ENCODE results near the gene MMP25.

MMP25 gene

DNA sequence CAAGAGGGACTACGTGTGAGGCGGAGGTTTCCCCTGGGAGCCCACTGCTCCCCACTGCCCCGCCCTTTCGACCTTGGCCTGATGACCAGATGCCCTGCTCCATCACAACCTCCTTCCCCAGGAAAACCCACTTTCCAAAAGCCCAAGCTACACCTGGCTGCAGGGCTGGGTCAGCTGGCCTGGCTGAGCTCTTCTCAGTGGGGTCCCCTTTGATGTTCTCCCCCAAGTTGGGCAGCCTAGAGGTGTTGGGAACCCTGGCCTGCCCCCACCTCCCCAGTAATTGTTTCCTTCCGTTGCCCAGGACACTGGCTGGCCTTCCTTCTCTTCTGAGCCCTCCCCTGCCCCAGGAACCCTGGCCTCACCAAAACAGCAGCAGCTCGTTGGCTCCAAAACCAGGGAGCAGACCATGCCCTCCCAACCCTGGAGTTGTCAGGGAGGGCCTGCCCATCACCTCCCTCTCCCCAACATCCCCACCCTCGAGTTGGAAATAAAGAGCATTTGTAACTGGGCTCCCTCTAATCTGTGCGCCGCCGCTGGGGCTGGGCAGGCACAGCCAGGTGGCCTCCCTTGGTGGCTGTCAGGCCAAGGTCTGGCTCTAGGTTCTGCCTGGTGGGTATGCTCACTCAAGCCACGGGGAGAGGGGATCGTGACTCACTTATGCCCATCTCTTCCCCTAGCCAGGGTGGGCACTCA is 32.2 kb upstream of the MMP25 start:
- TF ChIP-seq, protein P1, sequence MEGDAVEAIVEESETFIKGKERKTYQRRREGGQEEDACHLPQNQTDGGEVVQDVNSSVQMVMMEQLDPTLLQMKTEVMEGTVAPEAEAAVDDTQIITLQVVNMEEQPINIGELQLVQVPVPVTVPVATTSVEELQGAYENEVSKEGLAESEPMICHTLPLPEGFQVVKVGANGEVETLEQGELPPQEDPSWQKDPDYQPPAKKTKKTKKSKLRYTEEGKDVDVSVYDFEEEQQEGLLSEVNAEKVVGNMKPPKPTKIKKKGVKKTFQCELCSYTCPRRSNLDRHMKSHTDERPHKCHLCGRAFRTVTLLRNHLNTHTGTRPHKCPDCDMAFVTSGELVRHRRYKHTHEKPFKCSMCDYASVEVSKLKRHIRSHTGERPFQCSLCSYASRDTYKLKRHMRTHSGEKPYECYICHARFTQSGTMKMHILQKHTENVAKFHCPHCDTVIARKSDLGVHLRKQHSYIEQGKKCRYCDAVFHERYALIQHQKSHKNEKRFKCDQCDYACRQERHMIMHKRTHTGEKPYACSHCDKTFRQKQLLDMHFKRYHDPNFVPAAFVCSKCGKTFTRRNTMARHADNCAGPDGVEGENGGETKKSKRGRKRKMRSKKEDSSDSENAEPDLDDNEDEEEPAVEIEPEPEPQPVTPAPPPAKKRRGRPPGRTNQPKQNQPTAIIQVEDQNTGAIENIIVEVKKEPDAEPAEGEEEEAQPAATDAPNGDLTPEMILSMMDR (IDR thresholded peaks at IDR 0.05; ENCODE audit: control extremely low read depth, extremely low read depth, low read depth, missing control alignments), result no peak
- CTCF ChIA-PET, result interaction anchor here (1.1 to 1.4 kb wide), 2 partner anchors 12 to 14 kb away, joined by 3 to 4 read pairs; no protein-coding TSS in a partner anchor
- POLR2A ChIA-PET, result no interaction called here
- no peak for DNase-seq (ENCODE audit: extremely low spot score)

DNA sequence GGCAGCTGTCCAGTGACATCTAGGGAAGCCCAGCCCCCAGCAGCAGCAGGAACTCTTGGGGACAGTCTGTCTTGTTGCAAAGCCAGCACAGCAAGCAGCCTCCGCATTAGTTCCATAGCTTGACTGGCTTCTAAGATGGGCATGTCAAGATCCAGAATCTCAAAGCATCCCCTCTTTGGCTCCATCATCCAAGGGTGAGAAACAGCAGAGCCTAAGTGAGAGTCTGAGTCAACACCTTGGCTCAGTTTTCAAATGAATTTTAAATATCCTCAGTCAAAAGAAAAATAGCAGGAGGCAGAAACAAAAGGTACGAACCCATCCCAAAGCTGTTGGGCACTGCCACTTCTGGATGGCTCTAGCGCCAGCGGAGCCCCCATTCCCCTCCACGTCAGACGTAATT is 31.4 kb upstream of the MMP25 start:
- TF ChIP-seq, protein P1 (IDR thresholded peaks at IDR 0.05; ENCODE audit: control extremely low read depth, extremely low read depth, low read depth, missing control alignments), result no peak
- CTCF ChIA-PET, result interaction anchor here (1.1 to 1.4 kb wide), 2 partner anchors 13 kb away, joined by 3 to 4 read pairs; no protein-coding TSS in a partner anchor
- no peak for DNase-seq (ENCODE audit: extremely low spot score)
- POLR2A ChIA-PET, result no interaction called here

GRCh38 chr16:3015865-3016521 is 30.4 kb upstream of the MMP25 start:
- no peak for DNase-seq (ENCODE audit: extremely low spot score)
- POLR2A ChIA-PET, result no interaction called here
- CTCF ChIA-PET, result no interaction called here
- TF ChIP-seq, protein P1 (IDR thresholded peaks at IDR 0.05; ENCODE audit: control extremely low read depth, extremely low read depth, low read depth, missing control alignments), result no peak

GRCh38 chr16:3017344-3017743 is 29.0 kb upstream of the MMP25 start:
- no peak for DNase-seq (ENCODE audit: extremely low spot score)
- POLR2A ChIA-PET, result no interaction called here
- TF ChIP-seq, protein P1 (IDR thresholded peaks at IDR 0.05; ENCODE audit: control extremely low read depth, extremely low read depth, low read depth, missing control alignments), result no peak
- CTCF ChIA-PET, result interaction anchor here (1.1 to 3.3 kb wide), 2 partner anchors 11 to 14 kb away, joined by 3 to 16 read pairs; no protein-coding TSS in a partner anchor

- DNase-seq (ENCODE audit: extremely low spot score), result no peak
- CTCF ChIA-PET, result interaction anchor here (1.1 to 15.9 kb wide), 5 partner anchors 10 to 112 kb away, joined by 3 to 231 read pairs (median 16); no protein-coding TSS in a partner anchor
- POLR2A ChIA-PET, result no interaction called here
- TF ChIP-seq, protein P1 (IDR thresholded peaks at IDR 0.05; ENCODE audit: control extremely low read depth, extremely low read depth, low read depth, missing control alignments), result peak; percentile 21
Observed at GRCh38 chr16:3017794-3018506, 28.4 kb upstream of the MMP25 start, which contains the start of gene CLDN6. CLDN6 (minus strand) TSS chr16:3018183; CDS start chr16:3016021, 2,162 bp downstream.

- POLR2A ChIA-PET, result interaction anchor here (0.6 to 1.2 kb wide), 2 partner anchors 29 to 74 kb away, joined by 3 read pairs; no protein-coding TSS in a partner anchor
Observed at GRCh38 chr16:3019594-3020246, 26.6 kb upstream of the MMP25 start.

More at GRCh38 chr16:3019594-3020246, 26.6 kb upstream of the MMP25 start:
- CTCF ChIA-PET, result interaction anchor here (1.1 to 15.9 kb wide), 7 partner anchors 8 to 93 kb away, joined by 3 to 231 read pairs (median 4); no protein-coding TSS in a partner anchor
- TF ChIP-seq, protein P1 (IDR thresholded peaks at IDR 0.05; ENCODE audit: control extremely low read depth, extremely low read depth, low read depth, missing control alignments), result no peak
- DNase-seq (ENCODE audit: extremely low spot score), result no peak
